GM12878 (cell line): ENCODE measurements around the gene NPAS3. TPM values are rescaled to one million over a fixed set of nuclear protein-coding genes. Genes with fewer than 3 reads are reported as not detected.

Source experiments
- ATAC-seq: fragments of 200-7000 bp; cut with Tn5 transposase; 3 replicates; pipeline ENCODE4 v1.9.1; 2020; ENCODE audit warnings: mild to moderate bottlenecking, moderate library complexity
- BruUV-seq: library from RNA; stranded (reverse); fragments of 400-500 nt; replicated peaks from 2 replicates; lab custom pipeline; 2021; lab: Mats Ljungman, UMichigan
- CTCF ChIA-PET: fragments of 300-600 bp; sonication (Branson Sonifier 250); formaldehyde crosslinking; extraction: SDS; loops from one replicate; lab custom pipeline; 2021; ENCODE audit warnings: inconsistent platforms; lab: Yijun Ruan, JAX
- POLR2A ChIA-PET: fragments of 350-600 bp; formaldehyde crosslinking; extraction: SDS; loops from one replicate; lab custom pipeline; 2021; ENCODE audit warnings: inconsistent platforms; lab: Charles Lee
- RAD21 ChIA-PET: fragments of 300-600 bp; sonication (Branson Sonifier 250); formaldehyde crosslinking; loops from one replicate; lab custom pipeline; 2023; ENCODE audit warnings: antibody characterized with exemption; ENCODE audit not compliant: unreplicated experiment; lab: Charles Lee
- SMC1A ChIA-PET: fragments of 300-600 bp; sonication (Branson Sonifier 250); formaldehyde crosslinking; loops from one replicate; lab custom pipeline; 2023; ENCODE audit not compliant: unreplicated experiment, uncharacterized antibody; lab: Charles Lee
- DNase-seq: peaks from one replicate; pipeline ENCODE4 v3.0.0-alpha.2; 2011; ENCODE audit warnings: low read depth, low spot score
- FAIRE-seq: peaks from 3 replicates; lab custom pipeline; 2011; peaks lifted over from hg19 to GRCh38; lab: Jason Lieb, UNC
- H2AFZ ChIP-seq: 2 replicates; pipeline ENCODE4 v1.6.0; 2011; ENCODE audit warnings: low read depth, low read length, control low read depth; ENCODE audit not compliant: control insufficient read depth
- H3K27ac ChIP-seq: 2 replicates; pipeline ENCODE4 v1.5.1; 2011; ENCODE audit warnings: control low read depth; ENCODE audit not compliant: control insufficient read depth, insufficient read depth
- H3K27me3 ChIP-seq, 2 experiments: replicated peaks in 1 of 2; 2 replicates each; pipeline versions ENCODE4 v1.6.0 to v1.6.1; 2011; ENCODE audit warnings: low read length in 1 of 2; ENCODE audit not compliant: control insufficient read depth in 2 of 2, insufficient read depth in 2 of 2
- H3K36me3 ChIP-seq, 2 experiments: 2 replicates each; pipeline ENCODE4 v1.5.1; 2011; ENCODE audit warnings: low read length in 1 of 2; ENCODE audit not compliant: control insufficient read depth in 2 of 2, insufficient read depth in 2 of 2
- H3K4me1 ChIP-seq: 2 replicates; pipeline ENCODE4 v1.6.1; 2011; ENCODE audit warnings: mild to moderate bottlenecking, low read length, moderate library complexity, mixed read lengths; ENCODE audit not compliant: control insufficient read depth, insufficient read depth
- H3K4me2 ChIP-seq: 2 replicates; pipeline ENCODE4 v1.6.0; 2011; ENCODE audit warnings: control low read depth; ENCODE audit not compliant: control insufficient read depth, insufficient read depth
- H3K4me3 ChIP-seq: fragments of 200-600 bp; sonication (generic); 2 replicates; pipeline ENCODE4 v1.5.1; 2016
- H3K79me2 ChIP-seq: 2 replicates; pipeline ENCODE4 v1.6.0; 2011; ENCODE audit warnings: low read length; ENCODE audit not compliant: control insufficient read depth, insufficient read depth
- H3K9ac ChIP-seq: 2 replicates; pipeline ENCODE4 v1.8.0; 2011; ENCODE audit warnings: low read length, control low read depth, mixed read lengths; ENCODE audit not compliant: control insufficient read depth, insufficient read depth
- H3K9me3 ChIP-seq: replicated peaks from 3 replicates; pipeline ENCODE4 v1.5.1; 2011; ENCODE audit warnings: mild to moderate bottlenecking, low read length; ENCODE audit not compliant: control insufficient read depth, insufficient read depth
- H4K20me1 ChIP-seq: 2 replicates; pipeline ENCODE4 v1.6.0; 2011; ENCODE audit not compliant: control insufficient read depth, insufficient read depth
- NFYA ChIP-seq: IDR thresholded peaks from 2 replicates; pipeline ENCODE4 v1.6.1; 2011; ENCODE audit warnings: low read depth, mild to moderate bottlenecking, low read length, improper control_type of control experiment, borderline replicate concordance
- ZBED1 ChIP-seq: IDR thresholded peaks from 2 replicates; pipeline ENCODE4 v1.6.1; 2016; ENCODE audit warnings: borderline replicate concordance
- in situ Hi-C: fragments of 300-500 bp; cut with MboI; formaldehyde crosslinking; loops from 9 replicates; pipeline ENCODE4 v1.14.3; 2018; ENCODE audit warnings: mixed read lengths
- intact Hi-C: fragments of 100-400 bp; cut with micrococcal nuclease; formaldehyde crosslinking; loops from one replicate; pipeline ENCODE4 v1.14.2; 2022; ENCODE audit not compliant: unreplicated experiment
- polyA plus RNA-seq, 11 experiments: library from polyadenylated mRNA; depleted of rRNA in 4 of 11; unstranded in 6 of 11; stranded (reverse) in 5 of 11; fragments of >200 nt; fragmentation: Nextera tagmentation in 4 of 11; fragmentation: Illumina TruSeq in 1 of 11; extraction: Ambion mirVana in 4 of 11; extraction: Trizol in 1 of 11; gene quantifications; 1 replicate in 1 of 11; 2 replicates in 10 of 11; pipeline versions ENCODE4 v1.2.1 to v1.2.3, GENCODE V29; 2011 to 2016; ENCODE audit warnings: inconsistent platforms in 2 of 11, missing spikeins in 2 of 11, low read depth in 1 of 11
- total RNA-seq, 4 experiments: library from RNA; depleted of rRNA in 3 of 4; stranded (reverse); fragments of >200 nt in 3 of 4; fragmentation: Illumina TruSeq in 1 of 4; extraction: Trizol in 1 of 4; gene quantifications; 2 replicates each; pipeline versions ENCODE4 v1.2.1 to v1.2.3, GENCODE V29; 2013 to 2021
- TF ChIP-seq, protein P1 (sequence below): IDR thresholded peaks from 2 replicates; pipeline ENCODE4 v1.6.1; 2012; ENCODE audit warnings: mild to moderate bottlenecking, low read depth, low read length

NPAS3 gene
- total and polyA plus RNA-seq, 10 of the 15 experiments (the other 5 are each of a cell fraction or from before 2014, with no cell fraction given): under 0.01 to 2.7 (median 0.03) TPM; not detected in 6

- H2AFZ ChIP-seq: no peak overlapping the region
- no peak overlapping the region for H3K4me3 ChIP-seq
- intact Hi-C loops: no loop called here
- in situ Hi-C loops: no loop called here
- H3K9ac ChIP-seq: no peak overlapping the region
- DNase-seq: no peak
- CTCF ChIA-PET: no interaction called here
- no peak for ATAC-seq
- H4K20me1 ChIP-seq: no peaks in the 10 kb centered on the region
- no peak for FAIRE-seq
- H3K9me3 ChIP-seq: no peaks in the 10 kb centered on the region
- H3K4me1 ChIP-seq: no peaks in the 10 kb centered on the region
- H3K4me2 ChIP-seq: no peak overlapping the region
- H3K27me3 ChIP-seq: no peaks in the 10 kb centered on the region
- H3K79me2 ChIP-seq: no peaks in the 10 kb centered on the region
- no TSS peak for BruUV-seq
- no peaks in the 10 kb centered on the region for H3K36me3 ChIP-seq
- no peak overlapping the region for H3K27ac ChIP-seq
- SMC1A ChIA-PET: interaction anchor here (0.6 to 0.8 kb wide), 3 partner anchors 336 to 502 kb away, joined by 3 to 4 read pairs (median 3); no protein-coding TSS in a partner anchor
- POLR2A ChIA-PET: no interaction called here
- no peak for TF ChIP-seq ZBED1
- no peak for TF ChIP-seq NFYA
- TF ChIP-seq, protein P1, sequence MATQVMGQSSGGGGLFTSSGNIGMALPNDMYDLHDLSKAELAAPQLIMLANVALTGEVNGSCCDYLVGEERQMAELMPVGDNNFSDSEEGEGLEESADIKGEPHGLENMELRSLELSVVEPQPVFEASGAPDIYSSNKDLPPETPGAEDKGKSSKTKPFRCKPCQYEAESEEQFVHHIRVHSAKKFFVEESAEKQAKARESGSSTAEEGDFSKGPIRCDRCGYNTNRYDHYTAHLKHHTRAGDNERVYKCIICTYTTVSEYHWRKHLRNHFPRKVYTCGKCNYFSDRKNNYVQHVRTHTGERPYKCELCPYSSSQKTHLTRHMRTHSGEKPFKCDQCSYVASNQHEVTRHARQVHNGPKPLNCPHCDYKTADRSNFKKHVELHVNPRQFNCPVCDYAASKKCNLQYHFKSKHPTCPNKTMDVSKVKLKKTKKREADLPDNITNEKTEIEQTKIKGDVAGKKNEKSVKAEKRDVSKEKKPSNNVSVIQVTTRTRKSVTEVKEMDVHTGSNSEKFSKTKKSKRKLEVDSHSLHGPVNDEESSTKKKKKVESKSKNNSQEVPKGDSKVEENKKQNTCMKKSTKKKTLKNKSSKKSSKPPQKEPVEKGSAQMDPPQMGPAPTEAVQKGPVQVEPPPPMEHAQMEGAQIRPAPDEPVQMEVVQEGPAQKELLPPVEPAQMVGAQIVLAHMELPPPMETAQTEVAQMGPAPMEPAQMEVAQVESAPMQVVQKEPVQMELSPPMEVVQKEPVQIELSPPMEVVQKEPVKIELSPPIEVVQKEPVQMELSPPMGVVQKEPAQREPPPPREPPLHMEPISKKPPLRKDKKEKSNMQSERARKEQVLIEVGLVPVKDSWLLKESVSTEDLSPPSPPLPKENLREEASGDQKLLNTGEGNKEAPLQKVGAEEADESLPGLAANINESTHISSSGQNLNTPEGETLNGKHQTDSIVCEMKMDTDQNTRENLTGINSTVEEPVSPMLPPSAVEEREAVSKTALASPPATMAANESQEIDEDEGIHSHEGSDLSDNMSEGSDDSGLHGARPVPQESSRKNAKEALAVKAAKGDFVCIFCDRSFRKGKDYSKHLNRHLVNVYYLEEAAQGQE: 0 out of 2 replicates have a peak, but pooled peaks have one; percentile 33
- RAD21 ChIA-PET: no interaction called here
These were observed 13.2 kb upstream of the NPAS3 start for GRCh38 chr14:32925439-32925838.
